Midbrain (tissue), 1 donor: Measurements from ENCODE around the gene GPC2.
"Not testable (repeated sequence)": the region's sequence is repeated elsewhere in the genome, so short reads cannot be mapped to it uniquely, and the experiment has no call there.

Experiments used
- DNase-seq: peaks from one replicate; lab custom pipeline; 2025; lab: John Stamatoyannopoulos, UW

GPC2 gene

DNA sequence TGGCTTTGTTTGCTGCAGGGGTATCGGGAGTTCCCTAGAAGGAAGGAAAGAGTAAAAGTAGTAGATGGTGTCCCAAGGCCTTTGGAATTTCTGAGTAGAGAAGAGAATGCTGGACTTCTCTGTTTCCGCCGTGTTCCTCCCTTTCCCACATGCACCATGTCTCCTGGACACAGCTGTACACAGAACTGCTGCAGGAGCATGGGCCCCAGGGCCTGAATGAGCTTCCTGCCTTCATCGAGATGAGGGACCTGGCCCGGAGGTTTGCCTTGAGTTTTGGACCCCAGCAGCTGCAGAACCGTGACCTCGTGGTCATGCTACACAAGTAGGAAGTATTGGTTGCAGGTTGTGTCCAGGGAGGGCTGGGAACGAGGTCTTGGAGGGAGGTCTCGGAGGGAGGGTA is 27.3 kb upstream of the GPC2 start:
- DNase-seq, result no peak

GRCh38 chr7:100200693-100201092 is 23.5 kb upstream of the GPC2 start:
- DNase-seq, result no peak

DNA sequence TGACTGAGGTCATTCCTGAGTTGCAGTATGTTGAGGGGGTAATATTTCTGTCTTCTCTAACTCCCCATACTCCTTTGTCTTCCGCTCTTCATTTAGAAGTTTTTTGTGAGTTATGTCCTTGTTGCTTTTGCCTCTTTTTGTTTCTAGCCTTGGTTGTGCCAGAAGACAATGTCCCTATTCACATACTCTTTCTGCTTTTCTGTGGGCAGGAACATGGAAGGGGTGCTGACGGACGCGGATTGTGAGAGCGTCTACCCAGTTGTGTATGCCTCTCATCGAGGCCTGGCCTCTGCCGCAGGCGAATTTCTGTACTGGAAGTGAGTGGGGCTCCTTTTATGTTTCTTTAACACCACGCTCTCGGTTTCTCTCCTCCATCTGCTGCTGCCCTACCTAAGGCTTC is 21.1 kb upstream of the GPC2 start:
- DNase-seq, result peak; percentile 10

GRCh38 chr7:100195901-100196322 is 18.7 kb upstream of the GPC2 start:
- not testable (repeated sequence) for DNase-seq

DNA sequence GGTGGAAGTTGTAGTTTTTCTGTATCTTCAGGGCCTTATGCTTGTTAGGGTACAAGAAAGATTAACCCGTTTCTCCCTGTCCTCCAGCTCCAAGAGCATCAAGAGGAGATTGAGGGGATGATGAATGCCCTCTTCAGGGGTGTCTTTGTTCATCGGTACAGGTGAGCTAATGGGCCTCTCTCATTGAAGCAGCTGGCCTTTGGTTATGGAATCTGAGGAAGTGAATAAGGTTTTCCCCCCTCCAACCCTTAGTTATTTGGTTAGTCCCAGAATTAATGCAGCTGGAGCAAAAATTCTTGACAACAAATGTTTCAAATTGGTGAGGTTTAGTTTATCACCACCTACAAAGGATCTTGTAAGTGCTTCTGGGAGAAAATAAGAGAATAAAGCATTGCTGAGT is 18.0 kb upstream of the GPC2 start:
- no peak for DNase-seq

GRCh38 chr7:100192969-100193368 is 15.8 kb upstream of the GPC2 start:
- DNase-seq, result no peak

DNA sequence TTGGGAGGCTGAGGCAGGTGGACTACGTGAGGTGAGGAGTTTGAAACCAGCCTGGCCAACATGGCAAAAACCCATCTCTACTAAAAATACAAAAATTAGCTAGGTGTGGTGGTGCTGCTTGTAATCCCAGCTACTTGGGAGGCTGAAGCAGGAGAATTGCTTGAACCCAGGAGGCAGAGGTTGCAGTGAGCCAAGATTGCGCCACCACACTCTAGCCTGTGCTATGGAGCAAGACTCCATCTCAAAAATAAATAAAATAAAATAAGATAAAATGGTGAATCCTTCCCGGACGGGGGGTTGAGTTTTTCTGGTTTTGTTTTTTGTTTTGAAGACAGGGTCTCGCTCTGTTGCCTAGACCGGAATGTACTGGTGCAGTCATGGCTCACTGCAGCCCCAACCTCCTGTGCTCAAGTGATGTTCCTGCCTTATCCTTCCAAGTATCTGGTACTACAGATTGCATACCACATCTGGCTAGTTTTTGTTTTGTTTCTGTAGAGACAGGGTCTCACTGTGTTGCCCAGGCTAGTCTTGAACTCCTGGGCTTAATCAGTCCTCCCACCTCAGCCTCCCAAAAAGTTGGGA is 15.2 kb upstream of the GPC2 start:
- DNase-seq, result not testable (repeated sequence)

DNA sequence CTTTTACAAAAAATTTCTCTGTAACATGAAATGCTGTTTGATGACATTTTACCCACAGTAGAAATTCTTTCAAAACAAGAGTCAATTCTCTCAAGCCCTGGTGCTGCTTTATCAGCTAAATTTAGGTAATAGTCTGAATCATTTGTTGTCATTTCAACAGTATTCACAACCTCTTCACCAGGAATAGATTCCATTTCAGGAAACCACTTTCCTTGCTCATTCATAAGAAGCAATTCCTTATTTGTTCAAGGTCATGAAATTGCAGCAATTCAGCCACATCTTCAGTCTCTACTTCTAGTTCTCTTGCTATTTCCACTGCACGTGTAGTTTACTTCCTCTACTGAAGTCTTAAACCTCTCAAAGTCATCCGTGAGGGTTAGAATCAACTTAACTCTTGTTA is 14.6 kb upstream of the GPC2 start:
- no peak for DNase-seq

- no peak for DNase-seq
These were observed 13.0 kb upstream of the GPC2 start for GRCh38 chr7:100190048-100190711.

- no peak for DNase-seq
These were observed 11.9 kb upstream of the GPC2 start for GRCh38 chr7:100189061-100189460.

DNA sequence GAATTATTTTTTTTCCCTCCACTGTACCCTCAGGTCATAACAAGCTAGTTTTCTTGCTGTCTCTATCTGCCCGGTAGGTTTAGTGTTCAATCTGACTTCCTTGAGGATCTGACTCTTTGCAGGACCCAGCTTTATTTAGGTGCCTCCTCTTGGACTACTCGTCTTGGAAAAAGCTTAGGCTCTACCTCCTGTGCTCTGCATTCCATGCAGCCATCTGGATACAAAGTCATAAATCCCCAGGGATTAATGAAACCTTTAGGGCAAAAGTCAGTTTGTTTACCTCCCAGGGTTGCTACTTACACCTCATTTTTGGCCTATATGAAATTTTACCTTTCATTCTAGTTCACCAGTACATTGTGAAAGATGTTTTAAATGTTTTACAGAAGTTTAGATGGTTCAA is 8.5 kb upstream of the GPC2 start:
- DNase-seq, result no peak

DNA sequence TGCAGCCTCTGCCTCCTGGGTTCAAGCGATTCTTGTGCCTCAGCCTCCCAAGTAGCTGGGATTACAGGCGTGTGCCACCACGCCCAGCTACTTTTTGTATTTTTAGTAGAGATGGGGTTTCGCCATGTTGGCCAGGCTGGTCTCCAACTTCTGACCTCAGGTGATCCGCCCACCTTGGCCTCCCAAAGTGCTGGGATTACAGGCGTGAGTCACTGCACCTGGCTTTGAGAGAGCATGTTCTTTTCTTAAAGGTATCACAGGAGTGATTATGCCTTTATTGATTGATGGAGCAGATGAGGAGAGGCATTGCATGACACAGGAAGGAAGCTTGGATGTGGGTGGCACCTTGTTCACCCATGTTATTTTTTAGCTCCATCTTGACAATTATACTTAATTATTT is 5.9 kb upstream of the GPC2 start:
- DNase-seq, result not testable (repeated sequence)

GRCh38 chr7:100182616-100183015 is 5.4 kb upstream of the GPC2 start:
- DNase-seq, result not testable (repeated sequence)

DNA sequence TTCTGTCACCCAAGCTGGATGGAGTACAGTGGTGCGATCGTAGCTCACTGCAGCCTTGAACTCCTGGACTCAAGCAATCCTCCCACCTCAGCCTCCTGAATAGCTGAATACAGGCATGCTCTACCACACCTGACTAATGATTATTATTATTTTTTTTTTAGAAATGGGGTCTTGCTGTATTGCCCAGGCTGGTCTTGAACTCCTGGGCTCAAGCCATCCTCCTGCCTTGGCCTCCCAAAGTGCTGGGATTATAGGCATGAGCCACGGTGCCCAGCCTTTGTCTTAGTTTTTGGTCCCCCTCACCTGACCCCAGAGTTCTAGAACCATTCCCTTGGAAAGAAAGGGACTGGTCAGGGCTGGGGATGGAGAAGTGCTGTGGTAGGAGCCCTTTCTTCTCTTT is 2.9 kb upstream of the GPC2 start:
- DNase-seq, result not testable (repeated sequence)

DNA sequence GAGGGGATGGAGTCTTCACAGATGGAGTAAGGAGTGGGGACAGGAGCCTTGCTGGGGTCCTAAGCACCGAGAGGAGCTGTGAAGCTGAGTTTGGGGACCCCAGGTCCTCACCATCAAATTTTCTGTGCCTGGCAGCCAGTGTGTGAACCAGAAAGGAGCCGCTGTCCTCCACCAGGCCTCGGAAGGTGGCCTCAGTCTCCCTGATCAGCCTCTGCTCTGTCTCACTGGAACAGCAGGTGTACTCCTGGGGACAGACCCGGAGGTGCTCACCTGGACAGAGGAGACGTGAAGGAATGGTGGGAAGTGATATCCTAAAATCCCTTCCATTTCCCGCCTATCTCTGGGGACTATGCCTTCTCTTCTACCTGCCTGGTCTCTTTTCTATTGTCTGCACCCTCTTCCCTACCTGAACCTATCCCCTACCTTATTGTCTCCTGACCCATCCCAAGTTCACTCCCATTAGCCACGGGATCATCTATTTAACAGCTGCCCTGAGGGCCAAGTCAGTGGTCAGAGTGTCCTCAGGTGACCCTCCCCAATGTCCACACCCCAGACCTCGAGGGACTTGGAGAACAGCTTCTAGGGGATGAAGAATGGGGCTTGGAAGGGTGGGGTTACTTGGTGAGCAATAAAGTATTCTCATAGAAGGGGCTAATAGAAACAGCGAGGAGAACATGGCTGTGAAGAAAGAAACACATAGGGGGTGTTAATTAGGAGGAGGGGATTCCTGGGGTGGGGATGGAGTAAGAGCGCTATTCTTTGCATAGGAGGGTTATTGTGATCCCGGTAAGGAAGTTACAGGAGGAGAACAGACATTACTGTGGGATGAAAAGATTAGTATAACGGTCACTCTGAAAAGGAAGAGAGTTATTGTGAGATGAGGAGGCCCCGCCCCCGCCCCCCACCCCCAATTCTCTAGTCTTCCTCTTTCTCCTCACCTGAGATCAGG is 811 bp downstream of the GPC2 start:
- DNase-seq, result no peak

- no peak for DNase-seq
These were observed 1.8 kb downstream of the GPC2 start for GRCh38 chr7:100175296-100175935.

DNA sequence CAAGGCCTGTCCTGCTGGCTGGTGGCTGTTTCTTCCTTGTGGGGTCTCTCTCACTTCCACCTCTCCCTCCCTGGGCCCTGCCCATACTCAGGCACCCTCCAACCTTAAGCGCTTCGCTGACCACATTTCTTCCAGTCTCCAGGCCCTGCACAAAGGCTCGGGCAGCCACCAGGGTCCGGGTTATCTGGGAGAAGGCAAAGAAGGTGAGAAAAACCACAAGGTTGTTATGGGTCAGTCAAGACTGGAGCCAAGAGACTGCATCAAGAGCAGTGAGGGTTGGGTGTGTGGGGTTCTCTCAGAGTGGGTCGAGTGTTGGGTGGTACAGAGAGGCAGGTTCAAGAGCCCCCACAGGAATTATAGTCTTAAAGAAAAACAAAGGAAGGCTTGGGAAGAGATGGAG is 2.6 kb downstream of the GPC2 start:
- DNase-seq, result no peak

DNA sequence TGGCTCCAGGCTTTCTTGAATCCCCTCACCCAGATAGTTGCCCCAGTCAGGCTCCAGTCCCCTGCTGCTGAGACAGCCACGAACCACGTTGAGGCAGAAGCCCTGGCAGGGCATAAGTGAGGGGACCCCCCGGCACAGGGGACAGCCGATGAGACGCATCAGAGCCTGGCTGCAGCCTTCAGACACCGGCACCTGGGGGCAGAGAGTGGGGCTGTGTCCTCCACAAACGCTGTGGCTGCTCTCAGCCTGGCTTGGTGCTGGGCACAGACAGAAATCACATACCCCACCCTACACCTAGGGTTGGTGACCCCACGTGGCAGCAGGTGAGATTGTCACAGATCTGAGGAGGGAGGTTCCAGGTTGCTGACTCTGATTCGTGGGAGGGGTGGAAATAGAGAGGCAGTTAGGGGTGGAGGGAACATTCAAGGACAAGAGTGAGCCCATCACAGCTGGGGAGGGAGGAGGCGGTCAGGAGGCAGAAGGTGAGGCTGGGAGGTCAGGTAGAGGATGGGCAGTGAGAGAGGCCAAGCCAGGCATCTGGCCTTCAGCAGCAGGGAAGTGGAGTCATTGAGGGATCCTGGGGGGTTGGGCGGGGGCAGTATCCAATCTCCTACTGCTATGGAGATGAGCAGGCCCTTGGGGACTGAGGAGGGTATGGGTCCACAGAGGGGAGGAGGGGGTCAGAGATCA is 3.2 kb downstream of the GPC2 start:
- no peak for DNase-seq

GRCh38 chr7:100171840-100172239 is 5.3 kb downstream of the GPC2 start:
- DNase-seq, result no peak

GRCh38 chr7:100171087-100171681 is 6.0 kb downstream of the GPC2 start:
- no peak for DNase-seq

DNA sequence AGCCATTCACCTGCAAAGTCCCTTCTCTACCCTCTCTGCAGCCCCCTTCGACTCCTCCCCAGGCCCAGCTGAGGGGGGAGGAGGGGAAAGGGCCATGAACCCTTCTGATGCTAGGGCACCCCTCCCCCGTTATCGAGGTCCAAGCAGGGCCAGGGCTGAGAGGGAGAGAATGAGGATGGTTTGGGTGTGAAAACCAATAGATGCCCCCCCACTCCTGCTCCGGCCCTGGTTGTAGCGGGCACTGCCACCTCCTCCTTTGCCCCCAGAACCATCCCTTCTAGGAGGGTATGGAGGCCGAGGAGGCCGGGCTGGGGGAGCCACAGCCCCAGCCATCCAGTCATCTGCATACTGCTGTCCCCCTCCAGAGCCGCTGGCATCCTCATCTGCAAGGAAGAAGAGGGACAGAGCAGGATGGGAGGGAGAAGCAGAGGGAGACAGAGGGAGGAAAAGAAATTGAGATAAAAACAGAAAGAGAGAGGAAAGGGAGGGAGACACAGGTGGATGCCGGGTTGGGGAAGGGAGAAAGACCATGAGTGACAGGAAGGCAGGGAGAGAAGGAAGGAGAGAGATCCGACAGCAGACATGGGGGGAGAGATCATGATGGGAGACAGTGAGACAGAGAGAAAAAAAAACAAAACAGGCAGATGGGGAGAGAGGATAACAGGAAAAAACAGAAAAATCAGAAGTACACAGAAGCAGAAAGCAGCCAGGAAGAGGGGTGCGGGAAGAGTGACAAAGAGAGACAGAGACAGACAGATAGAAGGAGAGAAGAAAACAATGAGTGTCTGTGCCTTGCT is 6.9 kb downstream of the GPC2 start:
- DNase-seq, result no peak
